Measurements from ENCODE around the gene DET1.
A peak's percentile ranks its signal among the peaks of the same experiment; 100 is the strongest.
"Not testable (repeated sequence)": the region's sequence is repeated elsewhere in the genome, so short reads cannot be mapped to it uniquely, and the experiment has no call there.

Gene DET1

GRCh38 chr15:88491158-88491557 is 55.3 kb downstream of the DET1 start:
- no peak for DNase-seq

- DNase-seq: no peak
Measured at GRCh38 chr15:88490036-88490435, 56.4 kb downstream of the DET1 start.

- no peak for DNase-seq
Measured at GRCh38 chr15:88489321-88489720, 57.2 kb downstream of the DET1 start.

- no peak for DNase-seq
Measured at GRCh38 chr15:88487796-88488523, 58.5 kb downstream of the DET1 start.

GRCh38 chr15:88487178-88487795 is 59.2 kb downstream of the DET1 start:
- DNase-seq: no peak

- DNase-seq: no peak
Measured at GRCh38 chr15:88484682-88485331, 61.7 kb downstream of the DET1 start.

- no peak for DNase-seq
Measured at GRCh38 chr15:88482263-88482662, 64.2 kb downstream of the DET1 start.

- no peak for DNase-seq
Measured at GRCh38 chr15:88480981-88481380, 65.5 kb downstream of the DET1 start.

- DNase-seq: no peak
Measured at GRCh38 chr15:88479169-88479568, 67.3 kb downstream of the DET1 start.

- DNase-seq: no peak
Measured at GRCh38 chr15:88477904-88478303, 68.6 kb downstream of the DET1 start.

GRCh38 chr15:88477126-88477525 is 69.4 kb downstream of the DET1 start:
- no peak for DNase-seq

GRCh38 chr15:88476635-88477060 is 69.8 kb downstream of the DET1 start:
- DNase-seq: peak; percentile 43

- DNase-seq: not testable (repeated sequence)
Measured at GRCh38 chr15:88473661-88474293, 72.7 kb downstream of the DET1 start.

- no peak for DNase-seq
Measured at GRCh38 chr15:88472225-88472624, 74.3 kb downstream of the DET1 start.

GRCh38 chr15:88470625-88471372 is 75.7 kb downstream of the DET1 start:
- DNase-seq: no peak

- no peak for DNase-seq
Measured at GRCh38 chr15:88469321-88469720, 77.2 kb downstream of the DET1 start.

GRCh38 chr15:88468721-88469120 is 77.8 kb downstream of the DET1 start:
- DNase-seq: not testable (repeated sequence)

- DNase-seq: no peak
Measured at GRCh38 chr15:88467935-88468528, 78.4 kb downstream of the DET1 start.

GRCh38 chr15:88467073-88467934 is 79.2 kb downstream of the DET1 start, which contains the start of the genes MRPL46 and MRPS11:
MRPL46 (minus strand) TSS chr15:88467388; CDS start chr15:88467377, 11 bp downstream.
MRPS11 (plus strand) TSS chr15:88467708; CDS start chr15:88467718, 10 bp downstream.
- DNase-seq: peak; percentile 91

GRCh38 chr15:88465633-88466224 is 80.8 kb downstream of the DET1 start:
- DNase-seq: no peak
